Prostate gland (tissue), 2 donors: ENCODE data around the gene KLF11.

Source experiments
- CTCF ChIP-seq, 4 experiments: fragments of 200-600 bp in 2 of 4; fragments of 450-650 bp in 2 of 4; sonication (generic) in 2 of 4; IDR thresholded peaks; 1 replicate in 3 of 4; 2 replicates in 1 of 4; pipeline ENCODE4 v1.5.1; 2016 to 2019; ENCODE audit warnings: antibody characterized with exemption in 4 of 4, mild to moderate bottlenecking in 2 of 4, moderate library complexity in 2 of 4
- POLR2AphosphoS5 ChIP-seq: sonication (generic); formaldehyde crosslinking; IDR thresholded peaks from one replicate; pipeline ENCODE4 v1.6.1; 2017; ENCODE audit warnings: antibody characterized with exemption

GRCh38 chr2:10007921-10008808 lies 35.2 kb upstream of the KLF11 start:
- TF ChIP-seq CTCF (IDR thresholded peaks at IDR 0.05) (no peak), POLR2AphosphoS5 (no peak)
